Activated CD8-positive, alpha-beta memory T cell treated with anti-CD3 and anti-CD28 coated beads, Interleukin-2, amount 10 ng/mL, durations not matched to agents 7 days and 5 days (primary cell): ENCODE data around the gene ZNF22. TPM values are rescaled to one million over a fixed set of nuclear protein-coding genes. Genes with fewer than 3 reads are reported as not detected.

Experiments
- ATAC-seq: fragments of 150-1000 bp; cut with Tn5 transposase; one replicate; pipeline ENCODE4 v1.10.0; 2021; ENCODE audit warnings: moderate library complexity
- CTCF ChIA-PET: fragments of 350-600 bp; sonication (Branson Sonifier 250); formaldehyde crosslinking; loops from one replicate; lab custom pipeline; 2021; ENCODE audit warnings: antibody characterized with exemption; lab: Charles Lee
- DNase-seq: peaks from one replicate; pipeline ENCODE4 v3.0.0-alpha.2; 2020
- H3K27ac Mint-ChIP-seq: one replicate; pipeline ENCODE4 v1.8.0; 2021; ENCODE audit warnings: mild to moderate bottlenecking, mixed read lengths
- H3K27me3 Mint-ChIP-seq: one replicate; pipeline ENCODE4 v1.8.0; 2021; ENCODE audit warnings: mixed read lengths
- H3K36me3 Mint-ChIP-seq: one replicate; pipeline ENCODE4 v1.8.0; 2021; ENCODE audit warnings: mild to moderate bottlenecking, mixed read lengths
- H3K4me1 Mint-ChIP-seq: one replicate; pipeline ENCODE4 v1.8.0; 2021; ENCODE audit warnings: mixed read lengths
- H3K4me3 Mint-ChIP-seq: one replicate; pipeline ENCODE4 v1.8.0; 2021; ENCODE audit warnings: mild to moderate bottlenecking, moderate library complexity, mixed read lengths
- H3K9me3 Mint-ChIP-seq: one replicate; pipeline ENCODE4 v1.8.0; 2022; ENCODE audit warnings: low read depth, mixed read lengths
- total RNA-seq, 2 experiments: library from RNA; stranded (reverse); gene quantifications; one replicate each; pipeline ENCODE4 v1.2.3, GENCODE V29; 2021

Gene ZNF22
- total RNA-seq, 2 experiments from 2014 or later = 29.5 to 29.6 TPM

DNA sequence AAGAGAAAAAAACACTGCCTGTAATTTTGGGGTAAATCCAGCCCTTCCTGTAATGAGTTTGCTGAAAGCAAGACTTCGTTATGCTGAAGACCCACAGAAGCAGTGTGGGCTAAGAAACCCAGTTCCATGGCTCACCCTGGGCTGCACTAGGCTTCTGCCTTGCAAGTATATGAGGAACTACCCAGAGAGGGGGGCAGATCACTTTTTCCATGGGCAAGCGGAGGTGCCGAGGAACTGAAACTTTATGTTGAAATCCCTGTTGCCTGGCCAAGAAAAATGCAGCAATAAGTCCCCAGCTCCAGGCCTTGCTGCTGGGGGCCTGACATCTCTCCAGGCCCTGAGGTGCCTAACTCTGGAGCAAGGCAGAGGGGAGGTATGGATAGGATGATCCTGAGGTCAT, 32.6 kb upstream of the ZNF22 start:
- DNase-seq = no peak
- Mint-ChIP-seq H3K4me3 (no peak overlapping the region), H3K27ac (peak overlapping the region; percentile 63), H3K9me3 (no peaks in the 10 kb centered on the region), H3K36me3 (peaks cover 2% of the 10 kb centered on the region), H3K27me3 (no peaks in the 10 kb centered on the region), H3K4me1 (peaks cover 31% of the 10 kb centered on the region)
- CTCF ChIA-PET = interaction anchor here (1.2 to 5.2 kb wide), 2 partner anchors 35 to 40 kb away, joined by 4 to 38 read pairs; no protein-coding TSS in a partner anchor
- ATAC-seq = no peak

DNA sequence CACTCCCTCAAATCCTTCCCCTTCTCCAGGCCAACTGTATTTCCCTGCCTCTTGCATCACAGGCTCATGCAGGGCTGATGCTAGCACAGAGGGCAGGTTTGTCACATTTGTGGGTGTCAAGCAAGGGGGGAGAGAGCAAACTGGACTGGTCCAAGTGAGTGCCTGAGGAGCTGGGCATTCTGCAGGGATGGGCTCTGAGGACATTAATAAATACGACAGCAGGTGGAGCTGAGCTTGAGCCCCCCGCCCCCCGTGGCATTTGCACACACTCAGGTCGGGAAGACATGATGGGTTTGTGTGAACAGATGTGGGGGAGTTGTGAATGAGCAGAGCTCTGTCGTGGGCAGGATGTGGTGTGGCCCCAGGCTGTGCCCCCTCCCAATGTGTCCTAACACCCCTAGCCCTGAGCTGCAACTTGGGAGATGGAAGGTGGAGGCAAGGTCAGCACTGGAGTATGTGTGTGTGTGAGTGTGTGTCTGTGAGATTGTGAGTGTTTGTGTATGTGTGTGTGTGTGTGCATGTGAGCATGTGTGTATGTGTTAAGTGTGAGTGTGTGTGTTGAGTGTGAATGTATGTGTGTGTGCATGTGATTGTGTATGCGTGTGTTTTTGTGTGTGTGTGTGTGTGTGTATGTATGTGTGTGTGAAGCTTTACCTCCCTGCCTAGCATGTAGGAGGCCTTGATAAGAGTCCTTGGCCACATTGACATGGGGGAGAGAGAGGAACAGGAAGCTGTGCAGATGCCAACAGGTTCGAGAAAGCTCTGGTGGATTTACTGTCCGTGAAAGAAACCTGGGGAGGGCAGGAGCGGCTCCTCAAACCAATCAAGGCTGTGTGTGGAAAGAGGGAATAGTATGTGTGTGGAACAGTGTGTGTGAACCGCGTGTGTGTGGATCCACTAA, 32.0 kb upstream of the ZNF22 start:
- H3K4me3 Mint-ChIP-seq = no peak overlapping the region
- H3K9me3 Mint-ChIP-seq = no peaks in the 10 kb centered on the region
- no peaks in the 10 kb centered on the region for H3K27me3 Mint-ChIP-seq
- H3K4me1 Mint-ChIP-seq = peaks cover 35% of the 10 kb centered on the region
- DNase-seq (peak; percentile 77), ATAC-seq (peak; percentile 77)
- CTCF ChIA-PET = interaction anchor here (1.0 to 5.2 kb wide), 3 partner anchors 11 to 39 kb away, joined by 3 to 38 read pairs (median 4); partner anchors contain the start of gene DEPP1
- H3K27ac Mint-ChIP-seq = peak overlapping the region; percentile 38
- peaks cover 2% of the 10 kb centered on the region for H3K36me3 Mint-ChIP-seq

DNA sequence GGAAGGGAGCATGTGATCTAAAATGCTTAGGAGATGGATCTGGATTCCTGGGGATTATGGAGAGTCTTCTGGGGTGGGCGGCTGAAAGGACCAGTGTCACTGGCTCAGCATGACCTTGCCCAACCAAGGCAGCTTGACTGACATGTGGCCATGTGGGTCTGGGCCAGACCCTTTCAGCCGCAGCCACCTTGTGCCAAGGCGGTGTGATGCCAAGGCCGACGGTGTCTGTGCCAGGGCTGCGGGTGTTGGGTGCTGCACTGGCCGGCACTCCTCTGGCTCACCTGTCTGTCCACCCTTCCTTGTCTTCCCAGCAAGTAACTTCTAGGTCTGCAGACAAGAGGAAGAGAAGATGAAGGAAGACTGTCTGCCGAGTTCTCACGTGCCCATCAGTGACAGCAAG, 30.9 kb upstream of the ZNF22 start:
- H3K4me1 Mint-ChIP-seq = peaks cover 45% of the 10 kb centered on the region

DNA sequence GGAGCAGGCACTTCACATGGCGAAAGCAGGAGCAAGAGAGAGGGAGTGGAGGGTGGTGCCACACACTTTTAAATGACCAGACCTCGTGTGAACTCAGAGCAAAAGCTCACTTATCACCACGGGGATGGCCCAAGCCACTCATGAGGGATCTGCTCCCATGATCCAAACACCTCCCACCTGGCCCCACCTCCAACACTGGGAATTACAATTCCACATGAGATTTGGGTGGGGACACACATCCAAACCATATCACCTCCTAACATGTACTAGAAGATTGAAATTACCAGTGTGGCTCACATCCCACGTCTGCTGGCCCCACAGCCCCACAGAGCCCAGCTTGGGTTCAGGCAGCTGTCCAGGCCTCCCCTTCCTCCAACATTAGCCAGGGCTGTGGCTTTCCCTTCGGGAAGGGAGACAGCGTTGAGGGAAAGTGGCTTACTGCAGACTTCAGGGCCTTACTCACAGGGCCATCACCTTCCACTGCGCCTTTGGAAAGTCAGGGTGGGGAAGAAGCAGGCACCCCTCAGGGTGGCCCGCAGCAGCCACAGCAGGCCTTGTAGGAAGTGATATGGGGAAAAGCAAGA, 29.8 kb upstream of the ZNF22 start:
- DNase-seq (no peak), ATAC-seq (no peak)
- Mint-ChIP-seq H3K36me3 (peaks cover 2% of the 10 kb centered on the region), H3K27me3 (no peaks in the 10 kb centered on the region), H3K9me3 (no peaks in the 10 kb centered on the region), H3K4me3 (no peak overlapping the region), H3K27ac (no peak overlapping the region), H3K4me1 (peaks cover 44% of the 10 kb centered on the region)
- CTCF ChIA-PET = interaction anchor here (0.9 to 5.2 kb wide), 2 partner anchors 38 to 108 kb away, joined by 3 to 38 read pairs; no protein-coding TSS in a partner anchor

More for the DNA sequence above, 30.9 kb upstream of the ZNF22 start:
- DNase-seq = no peak
- no peaks in the 10 kb centered on the region for H3K9me3 Mint-ChIP-seq
- H3K27ac Mint-ChIP-seq = no peak overlapping the region
- CTCF ChIA-PET = interaction anchor here (5.2 kb wide), 1 partner anchor 37 kb away, joined by 38 read pairs; no protein-coding TSS in a partner anchor
- no peak for ATAC-seq
- H3K27me3 Mint-ChIP-seq = no peaks in the 10 kb centered on the region
- H3K36me3 Mint-ChIP-seq = peaks cover 2% of the 10 kb centered on the region
- H3K4me3 Mint-ChIP-seq = no peak overlapping the region

DNA sequence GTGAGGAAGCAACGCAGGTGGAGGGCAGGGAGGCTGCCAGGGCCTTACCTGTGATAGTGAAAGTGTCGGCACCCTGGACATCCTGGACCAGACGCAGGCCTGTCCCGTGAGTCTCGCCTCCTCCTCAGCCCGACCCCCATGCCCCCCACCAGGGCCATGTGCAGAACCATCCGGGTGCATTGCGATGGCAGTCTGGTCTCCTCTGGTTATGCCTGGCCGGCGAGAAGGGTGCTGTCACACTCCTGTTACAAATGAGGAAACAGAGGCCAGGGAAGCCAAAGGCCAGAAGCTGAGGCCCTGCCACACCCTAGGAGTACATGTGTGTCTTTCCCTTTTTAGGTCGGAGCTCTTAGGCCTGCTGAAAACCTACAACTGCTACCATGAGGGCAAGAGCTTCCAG, 29.3 kb upstream of the ZNF22 start:
- no peak overlapping the region for H3K27ac Mint-ChIP-seq
- CTCF ChIA-PET = interaction anchor here (0.9 to 5.2 kb wide), 2 partner anchors 39 to 109 kb away, joined by 3 to 38 read pairs; no protein-coding TSS in a partner anchor
- H3K4me3 Mint-ChIP-seq = no peak overlapping the region
- no peaks in the 10 kb centered on the region for H3K9me3 Mint-ChIP-seq
- no peak for ATAC-seq
- peaks cover 39% of the 10 kb centered on the region for H3K4me1 Mint-ChIP-seq
- H3K27me3 Mint-ChIP-seq = no peaks in the 10 kb centered on the region
- peaks cover 2% of the 10 kb centered on the region for H3K36me3 Mint-ChIP-seq
- no peak for DNase-seq

DNA sequence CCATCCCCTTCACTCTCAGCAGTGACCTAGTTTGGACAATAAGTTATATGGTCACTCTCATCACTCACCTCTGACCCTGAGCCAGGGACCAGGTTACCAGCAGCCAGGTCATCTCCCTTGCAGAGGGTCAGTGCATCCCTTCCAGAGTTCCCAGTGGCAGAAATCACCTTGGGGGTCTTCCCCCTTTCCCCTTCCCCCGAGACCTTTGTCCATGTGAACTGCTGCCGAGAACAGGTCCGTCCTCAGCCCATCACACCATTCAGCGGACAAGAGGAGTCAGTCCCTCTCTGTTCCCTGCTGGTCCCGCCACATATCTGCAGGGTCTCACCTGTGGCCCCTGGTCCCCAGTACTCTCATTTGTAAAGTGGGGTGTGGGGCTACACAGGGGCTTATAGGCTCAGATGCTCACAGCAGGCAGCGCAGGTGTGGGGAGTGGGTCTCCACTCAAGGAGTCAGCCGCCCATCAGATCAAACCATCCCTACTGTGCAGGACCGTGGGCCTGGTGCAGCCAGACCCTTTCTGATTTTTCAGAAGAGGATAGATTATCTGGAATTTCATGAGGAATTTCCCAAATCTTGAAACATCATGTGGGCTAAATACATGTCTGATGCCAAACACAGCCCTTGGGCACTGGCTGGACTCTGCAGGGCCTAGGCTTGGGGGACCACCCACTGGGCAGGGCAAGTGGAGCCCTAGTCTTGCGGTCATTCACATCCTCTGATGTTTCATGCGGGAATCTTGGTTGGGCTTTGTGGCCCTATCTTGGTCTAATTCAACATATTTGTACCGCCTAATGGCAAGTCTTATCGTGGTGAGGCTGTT, 28.6 kb upstream of the ZNF22 start:
- no peaks in the 10 kb centered on the region for H3K9me3 Mint-ChIP-seq
- peaks cover 2% of the 10 kb centered on the region for H3K36me3 Mint-ChIP-seq
- no peaks in the 10 kb centered on the region for H3K27me3 Mint-ChIP-seq
- peaks cover 35% of the 10 kb centered on the region for H3K4me1 Mint-ChIP-seq
- no peak overlapping the region for H3K4me3 Mint-ChIP-seq
- H3K27ac Mint-ChIP-seq = no peak overlapping the region
- ATAC-seq = no peak
- CTCF ChIA-PET = interaction anchor here (0.9 to 5.2 kb wide), 3 partner anchors 39 to 110 kb away, joined by 3 to 38 read pairs (median 22); no protein-coding TSS in a partner anchor
- no peak for DNase-seq

DNA sequence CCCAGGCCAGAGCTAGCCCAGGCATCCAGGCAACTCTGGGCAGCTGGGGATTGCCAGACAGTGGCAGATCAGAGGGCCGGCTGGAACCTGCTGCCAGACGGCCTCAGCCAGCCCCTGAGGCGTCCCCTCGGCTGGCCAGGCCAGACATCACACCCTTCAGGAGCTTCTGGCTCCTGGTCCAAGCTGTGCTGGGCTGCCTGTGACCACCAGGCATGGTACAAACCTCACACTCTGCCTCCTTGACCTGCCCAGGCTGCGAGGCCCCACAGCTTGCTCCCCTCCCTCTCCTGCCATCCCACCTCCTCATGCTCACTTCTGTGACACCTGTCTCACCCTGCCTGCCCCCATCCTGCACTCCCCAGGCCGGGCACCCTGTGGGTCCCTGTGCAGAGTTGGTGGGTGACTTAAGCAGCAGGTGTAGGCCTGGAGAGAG, 27.8 kb upstream of the ZNF22 start:
- CTCF ChIA-PET = interaction anchor here (0.8 to 2.7 kb wide), 6 partner anchors 8 to 40 kb away, joined by 4 to 22 read pairs (median 6); partner anchors contain the start of gene RASSF4
- no peaks in the 10 kb centered on the region for H3K27me3 Mint-ChIP-seq
- H3K27ac Mint-ChIP-seq = no peak overlapping the region
- no peak for DNase-seq
- no peak for ATAC-seq
- no peaks in the 10 kb centered on the region for H3K9me3 Mint-ChIP-seq
- H3K4me1 Mint-ChIP-seq = peaks cover 29% of the 10 kb centered on the region
- H3K36me3 Mint-ChIP-seq = peaks cover 2% of the 10 kb centered on the region
- no peak overlapping the region for H3K4me3 Mint-ChIP-seq

DNA sequence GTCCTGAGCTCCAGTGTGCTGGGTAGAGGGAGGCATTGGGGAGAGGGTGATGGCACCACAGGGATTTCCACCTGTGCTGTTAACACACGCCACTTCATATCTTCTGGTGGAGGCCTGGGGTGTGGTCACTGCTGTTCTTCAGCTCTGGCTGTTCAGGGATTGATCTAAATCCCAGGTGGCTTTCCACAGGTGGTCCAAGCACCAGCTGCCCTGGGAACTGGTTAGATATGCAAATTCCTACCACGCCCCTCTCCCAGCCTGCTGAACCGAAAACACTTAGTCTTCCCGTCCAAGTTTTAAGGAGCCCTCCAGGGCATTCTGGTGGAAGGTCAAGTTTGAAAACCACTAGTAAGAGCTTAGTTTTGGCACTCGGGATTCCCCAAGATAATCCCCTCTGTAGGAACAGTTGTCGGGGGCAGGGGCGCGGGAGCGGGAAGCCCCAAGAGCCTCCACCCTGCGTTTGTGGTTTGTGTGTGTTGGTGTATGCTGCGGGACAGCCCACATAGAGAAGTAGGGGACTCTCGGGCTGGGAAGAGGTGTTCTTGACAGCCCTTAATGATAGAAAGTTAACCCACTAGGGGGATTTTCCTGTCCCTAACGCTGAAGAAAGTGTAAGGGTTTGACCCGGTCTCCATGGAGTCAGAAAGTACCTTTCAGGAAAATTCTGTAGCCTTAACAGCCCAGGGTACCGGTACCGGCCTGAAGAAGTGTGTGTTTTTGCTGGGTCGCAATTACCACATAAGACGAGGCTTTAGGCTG, 27.2 kb upstream of the ZNF22 start:
- Mint-ChIP-seq H3K9me3 (no peaks in the 10 kb centered on the region), H3K4me3 (no peak overlapping the region), H3K27ac (no peak overlapping the region), H3K27me3 (no peaks in the 10 kb centered on the region), H3K4me1 (peaks cover 23% of the 10 kb centered on the region), H3K36me3 (peaks cover 2% of the 10 kb centered on the region)
- CTCF ChIA-PET = interaction anchor here (0.8 to 2.7 kb wide), 6 partner anchors 9 to 41 kb away, joined by 4 to 22 read pairs (median 6); partner anchors contain the start of gene RASSF4
- ATAC-seq = no peak
- DNase-seq = no peak

DNA sequence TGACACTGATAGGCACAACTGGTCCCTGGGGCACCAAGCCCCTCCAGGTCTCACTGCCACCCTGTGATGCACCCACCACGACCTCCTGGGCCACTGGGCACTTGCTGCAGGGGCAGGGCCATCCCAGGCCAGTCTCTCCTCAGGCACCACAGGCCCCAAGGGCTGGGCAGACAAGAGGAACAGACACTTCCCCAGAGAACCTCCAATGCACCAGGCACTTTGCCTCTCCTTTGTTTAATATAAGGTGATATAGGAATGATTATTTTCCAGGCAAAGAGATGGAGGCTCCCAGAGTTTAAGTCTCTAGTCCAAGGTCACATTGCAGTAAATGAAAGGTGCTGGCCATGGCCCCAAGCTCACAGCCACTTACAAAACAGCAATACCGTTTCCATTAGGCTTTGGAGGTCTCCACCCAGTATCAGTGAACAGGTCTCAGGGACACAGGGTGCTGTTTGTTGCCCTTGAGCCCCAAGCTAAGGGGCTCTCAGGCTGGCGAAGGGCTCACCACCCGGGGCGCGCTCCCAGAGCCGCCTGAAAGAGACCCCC, 26.6 kb upstream of the ZNF22 start:
- no peak for ATAC-seq
- CTCF ChIA-PET = interaction anchor here (1.3 to 2.7 kb wide), 5 partner anchors 10 to 42 kb away, joined by 4 to 22 read pairs (median 6); partner anchors contain the start of gene RASSF4
- no peaks in the 10 kb centered on the region for H3K9me3 Mint-ChIP-seq
- peak overlapping the region; percentile 79 for H3K27ac Mint-ChIP-seq
- peak overlapping the region; percentile 62 for H3K4me3 Mint-ChIP-seq
- H3K27me3 Mint-ChIP-seq = no peaks in the 10 kb centered on the region
- peaks cover 16% of the 10 kb centered on the region for H3K4me1 Mint-ChIP-seq
- DNase-seq = no peak
- no peaks in the 10 kb centered on the region for H3K36me3 Mint-ChIP-seq

DNA sequence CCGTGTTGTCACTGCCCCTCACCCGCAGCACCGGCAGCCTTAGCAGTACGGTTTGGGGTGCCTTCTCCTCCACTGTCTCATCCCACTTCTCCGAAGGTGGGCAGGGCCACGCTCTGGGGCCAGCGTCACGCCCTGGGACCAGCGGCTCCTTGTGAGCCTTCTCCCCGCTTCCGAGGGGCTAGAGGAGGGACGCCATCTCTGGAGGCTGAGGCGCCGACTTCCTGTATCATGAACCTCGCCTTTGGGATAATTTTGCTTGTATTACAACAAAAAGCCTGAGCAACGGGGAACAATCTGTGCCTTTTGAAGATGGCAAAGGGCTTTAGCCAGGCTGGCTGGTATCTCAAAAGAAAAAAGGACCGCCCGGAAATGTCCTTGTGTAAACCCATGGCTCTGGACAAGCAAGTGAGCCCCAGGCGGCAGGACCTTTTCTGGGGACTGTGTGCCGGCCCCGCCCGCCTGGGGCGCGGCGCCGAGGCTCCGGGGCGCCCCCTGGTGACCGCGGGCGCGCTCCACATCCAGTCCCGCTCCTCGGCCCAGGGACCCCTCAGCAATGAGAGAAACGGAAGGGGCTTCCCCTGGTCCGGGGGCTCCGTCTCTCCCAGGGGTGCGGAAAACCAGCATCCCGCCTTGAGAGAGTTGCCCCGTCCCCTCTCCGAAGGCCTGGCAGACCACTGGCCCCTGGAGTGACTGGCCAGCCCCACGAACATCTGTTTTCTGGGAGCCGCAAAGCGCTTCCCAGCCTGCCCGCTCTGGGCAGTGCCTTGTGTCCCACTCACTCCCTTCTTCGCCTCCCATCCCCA, 25.9 kb upstream of the ZNF22 start:
- H3K36me3 Mint-ChIP-seq = no peaks in the 10 kb centered on the region
- H3K27me3 Mint-ChIP-seq = no peaks in the 10 kb centered on the region
- H3K27ac Mint-ChIP-seq = peak overlapping the region; percentile 79
- CTCF ChIA-PET = interaction anchor here (1.4 to 2.7 kb wide), 7 partner anchors 10 to 42 kb away, joined by 3 to 24 read pairs (median 6); no protein-coding TSS in a partner anchor
- peaks cover 13% of the 10 kb centered on the region for H3K4me1 Mint-ChIP-seq
- peak; percentile 98 for ATAC-seq
- peak overlapping the region; percentile 62 for H3K4me3 Mint-ChIP-seq
- H3K9me3 Mint-ChIP-seq = no peaks in the 10 kb centered on the region
- peak; percentile 74 for DNase-seq
